NCI-H446 (cell line): ENCODE measurements around the gene SMYD3.

Source experiments
- DNase-seq, 2 experiments: peaks; one replicate each; lab custom pipeline; 2025; lab: John Stamatoyannopoulos, UW

SMYD3 gene

DNA sequence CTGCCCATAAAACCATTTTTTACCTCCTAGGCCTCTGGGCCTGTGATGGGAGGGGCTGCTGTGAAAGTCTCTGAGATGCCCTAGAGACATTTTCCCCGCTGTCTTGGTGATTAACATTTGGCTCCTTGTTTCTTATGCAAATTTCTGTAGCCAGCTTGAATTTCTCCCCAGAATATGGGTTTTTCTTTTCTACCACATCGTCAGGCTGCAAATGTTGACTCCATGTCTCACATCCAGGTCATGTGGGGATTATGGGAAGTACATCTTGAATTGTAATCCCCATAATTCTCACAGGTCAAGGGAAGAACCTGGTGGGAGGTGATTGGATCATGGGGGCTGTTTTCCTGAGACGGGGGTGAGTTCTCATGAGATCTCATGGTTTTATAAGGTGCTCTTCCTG lies 603.2 kb downstream of the SMYD3 start:
- no peak for DNase-seq

- DNase-seq, result no peak
These were observed 605.5 kb downstream of the SMYD3 start for GRCh38 chr1:245901565-245901964.

DNA sequence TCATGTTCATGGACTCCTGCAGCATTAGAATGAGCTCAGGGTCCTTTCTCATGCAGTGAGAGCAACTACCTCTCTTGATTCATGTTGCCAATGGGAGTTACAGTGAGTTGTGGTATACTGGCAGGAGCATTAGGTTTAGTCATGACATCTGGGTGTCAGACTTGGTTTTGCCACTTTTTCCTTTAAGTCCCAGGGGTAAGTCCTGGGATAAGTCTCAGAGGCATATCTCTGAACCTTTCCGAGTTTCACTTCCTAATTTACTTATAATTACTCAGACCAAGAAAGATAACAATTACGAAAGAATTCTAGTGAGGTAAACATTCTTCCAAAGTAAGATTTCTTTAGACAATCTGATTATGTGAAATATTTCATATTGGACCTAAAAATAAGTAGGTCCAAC lies 606.0 kb downstream of the SMYD3 start:
- no peak for DNase-seq

GRCh38 chr1:245898581-245898980 lies 608.5 kb downstream of the SMYD3 start:
- no peak for DNase-seq

- DNase-seq, result no peak
These were observed 610.8 kb downstream of the SMYD3 start for GRCh38 chr1:245896258-245896657.

DNA sequence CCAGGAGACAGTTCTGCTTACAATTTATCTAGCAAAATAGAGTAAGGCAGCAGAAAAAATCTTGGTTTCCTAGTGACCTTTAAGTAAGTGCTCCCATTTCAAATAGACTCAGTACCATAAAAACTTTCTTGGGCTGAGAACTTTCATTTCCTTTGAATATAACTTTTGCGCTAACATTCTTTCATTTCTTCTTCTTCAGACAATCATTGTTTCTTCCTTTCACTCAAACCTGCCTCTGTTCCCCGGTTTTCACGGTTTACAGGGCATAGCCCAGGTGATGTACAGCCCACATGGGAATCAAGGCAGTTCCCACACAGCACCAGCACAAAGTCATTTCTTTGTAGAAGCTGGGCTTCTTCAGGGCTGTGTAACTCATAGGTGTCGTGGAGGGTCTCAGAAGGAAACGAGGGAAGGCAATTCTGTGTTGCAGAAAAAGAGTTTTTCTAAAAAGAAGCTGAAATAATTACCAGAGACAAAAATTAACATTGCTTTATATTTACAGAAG lies 611.6 kb downstream of the SMYD3 start:
- DNase-seq, result no peak

GRCh38 chr1:245894843-245895242 lies 612.2 kb downstream of the SMYD3 start:
- DNase-seq, result no peak

GRCh38 chr1:245893025-245893424 lies 614.1 kb downstream of the SMYD3 start:
- no peak for DNase-seq

- no peak for DNase-seq
These were observed 618.3 kb downstream of the SMYD3 start for GRCh38 chr1:245888809-245889208.

DNA sequence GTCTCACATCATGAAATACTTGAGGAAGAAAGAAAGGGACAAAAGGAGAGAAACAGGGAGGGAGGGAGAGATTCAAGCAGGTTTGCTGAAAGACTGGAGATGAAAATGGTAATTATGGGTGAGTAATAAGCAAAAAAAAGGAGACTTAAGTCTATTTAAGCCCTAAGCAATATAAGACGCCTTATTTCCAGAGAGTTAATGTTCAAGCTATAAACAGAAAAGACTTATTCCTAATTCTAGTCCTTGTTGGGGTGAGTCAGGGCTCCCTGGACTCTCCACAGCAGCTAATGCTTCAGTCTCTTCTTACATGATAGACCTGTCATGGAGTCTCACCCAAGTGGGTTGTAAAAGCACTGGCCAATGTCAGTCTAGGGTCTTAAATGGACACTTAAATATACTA lies 619.2 kb downstream of the SMYD3 start:
- no peak for DNase-seq

DNA sequence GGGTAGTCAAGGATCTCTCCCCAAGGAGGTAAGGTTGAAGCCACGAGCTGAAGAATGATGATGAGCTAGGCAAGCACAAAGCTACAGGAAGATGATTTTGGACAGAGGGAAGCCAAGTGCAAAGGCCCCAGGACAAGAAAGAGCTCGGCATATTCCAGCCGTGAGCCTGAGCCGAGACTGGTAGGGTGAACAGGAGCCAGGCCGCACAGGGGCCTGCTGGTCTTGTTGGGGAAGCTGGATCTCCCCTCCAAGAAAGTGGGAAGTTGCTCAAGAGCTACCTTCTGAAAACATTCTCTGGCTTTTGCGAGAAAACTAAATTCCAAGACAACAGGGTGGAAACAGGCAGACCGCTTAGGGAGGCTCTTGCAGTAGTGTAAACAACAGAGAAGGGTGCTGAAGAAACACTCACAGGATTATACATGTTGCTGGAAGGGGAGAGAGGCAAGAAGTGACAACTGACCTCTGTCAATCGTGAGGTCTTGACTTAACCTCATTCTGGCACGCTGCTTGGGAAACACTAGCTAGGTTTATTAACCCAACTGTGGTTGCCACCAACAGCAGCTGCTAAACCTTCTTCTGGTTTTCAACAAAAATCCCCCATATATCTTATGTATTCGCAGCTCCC lies 625.2 kb downstream of the SMYD3 start:
- no peak for DNase-seq

DNA sequence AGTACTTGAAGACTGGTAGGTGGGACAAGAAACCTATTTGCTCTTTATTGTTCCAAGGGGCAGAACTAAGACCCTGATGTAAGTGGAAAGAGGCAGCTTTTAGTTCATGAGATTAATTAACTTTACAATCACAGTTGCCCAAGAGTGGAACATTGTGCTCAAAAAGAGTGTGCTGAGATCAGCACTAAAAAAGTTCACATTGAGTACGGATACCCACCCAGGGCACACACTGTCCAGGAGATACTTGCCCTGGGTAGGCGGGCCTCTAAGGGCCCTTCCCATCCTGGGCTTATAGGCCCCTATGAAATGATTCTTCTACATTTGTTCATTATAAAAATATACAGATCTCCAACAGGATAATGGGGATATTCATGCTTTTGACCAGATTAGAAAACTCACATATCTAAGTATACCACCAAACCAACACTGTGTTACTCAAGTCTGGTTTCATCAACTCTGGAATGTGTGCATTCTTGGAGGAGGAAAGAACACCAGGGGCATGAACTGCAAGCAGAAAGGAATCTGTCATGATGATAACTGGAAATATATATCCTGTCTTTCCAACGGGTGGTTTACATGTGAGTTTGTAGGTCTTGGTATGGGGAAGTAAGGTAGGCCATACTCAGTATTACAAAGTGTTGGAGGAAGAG lies 626.2 kb downstream of the SMYD3 start:
- DNase-seq, result no peak

GRCh38 chr1:245879091-245879490 lies 628.0 kb downstream of the SMYD3 start:
- DNase-seq, result no peak

DNA sequence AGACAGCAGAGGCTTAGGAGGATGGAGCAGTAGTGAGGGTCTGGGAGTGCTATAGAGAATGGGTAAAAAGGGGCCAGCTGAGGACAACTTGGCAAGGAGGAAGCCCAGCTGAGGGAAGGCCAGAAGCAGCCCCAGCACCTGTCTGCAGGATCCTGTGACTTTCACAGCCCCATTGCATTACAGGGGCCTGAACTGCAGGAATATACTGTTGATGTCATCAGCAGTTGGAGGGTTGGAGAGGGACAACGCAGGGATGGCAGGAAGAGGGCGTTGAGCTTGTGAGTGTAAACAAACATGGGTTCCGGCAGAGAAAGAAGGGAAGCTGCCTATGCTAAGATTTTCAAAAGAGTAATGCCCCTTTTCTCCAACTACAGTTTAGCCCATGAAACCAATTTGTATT lies 628.5 kb downstream of the SMYD3 start:
- DNase-seq, result no peak

DNA sequence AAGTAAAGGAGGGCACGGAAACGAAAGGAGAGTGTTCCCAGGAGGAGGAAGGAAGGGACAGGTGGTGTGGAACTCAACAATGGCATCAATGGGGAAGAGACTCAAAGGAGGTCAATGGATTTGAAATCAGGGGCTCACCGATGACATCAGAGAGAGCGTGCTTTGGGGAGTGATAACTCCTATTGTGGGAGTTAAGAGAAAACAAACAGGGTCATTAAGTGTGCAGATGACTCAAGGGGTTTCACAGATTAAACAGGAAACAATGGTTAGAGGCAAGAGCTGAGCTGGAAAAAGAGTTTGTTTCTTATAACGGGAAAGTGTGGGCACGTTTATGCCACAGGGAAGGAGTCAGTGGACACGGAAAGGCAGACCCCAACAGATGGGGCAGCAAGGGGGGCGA lies 629.1 kb downstream of the SMYD3 start:
- no peak for DNase-seq

- DNase-seq, result no peak
These were observed 630.5 kb downstream of the SMYD3 start for GRCh38 chr1:245876586-245876985.

DNA sequence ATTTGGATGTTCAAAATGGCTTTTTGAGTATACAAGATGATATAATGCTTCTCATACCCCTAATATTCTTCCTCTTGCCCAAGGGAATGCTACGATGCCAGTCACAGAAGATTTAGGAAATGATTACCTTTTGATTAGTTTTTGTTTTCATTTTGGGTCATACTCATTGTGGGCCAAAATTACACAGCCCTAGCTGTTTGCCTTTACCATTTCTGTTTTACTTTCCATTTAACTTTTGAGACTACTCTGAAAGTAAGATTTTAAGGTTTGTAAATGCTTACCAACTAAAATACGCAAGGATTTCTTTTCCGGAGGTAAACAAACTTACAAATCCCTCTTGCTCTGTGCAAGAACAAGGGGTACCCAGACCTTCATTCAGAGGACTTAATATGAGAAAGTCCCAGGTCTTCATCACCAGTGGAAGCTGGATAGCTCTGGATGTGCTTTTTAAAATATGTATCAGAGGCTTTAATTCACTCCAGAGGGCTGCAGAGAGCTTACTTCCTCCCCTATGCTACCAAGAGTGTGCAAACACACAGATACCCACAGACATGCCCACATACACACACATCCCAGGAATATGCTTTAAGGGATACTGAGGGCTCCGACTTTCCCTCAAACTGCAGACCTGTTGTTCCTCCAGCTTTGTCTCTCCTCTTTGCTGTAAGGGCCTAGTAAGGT lies 631.4 kb downstream of the SMYD3 start:
- DNase-seq, result no peak

DNA sequence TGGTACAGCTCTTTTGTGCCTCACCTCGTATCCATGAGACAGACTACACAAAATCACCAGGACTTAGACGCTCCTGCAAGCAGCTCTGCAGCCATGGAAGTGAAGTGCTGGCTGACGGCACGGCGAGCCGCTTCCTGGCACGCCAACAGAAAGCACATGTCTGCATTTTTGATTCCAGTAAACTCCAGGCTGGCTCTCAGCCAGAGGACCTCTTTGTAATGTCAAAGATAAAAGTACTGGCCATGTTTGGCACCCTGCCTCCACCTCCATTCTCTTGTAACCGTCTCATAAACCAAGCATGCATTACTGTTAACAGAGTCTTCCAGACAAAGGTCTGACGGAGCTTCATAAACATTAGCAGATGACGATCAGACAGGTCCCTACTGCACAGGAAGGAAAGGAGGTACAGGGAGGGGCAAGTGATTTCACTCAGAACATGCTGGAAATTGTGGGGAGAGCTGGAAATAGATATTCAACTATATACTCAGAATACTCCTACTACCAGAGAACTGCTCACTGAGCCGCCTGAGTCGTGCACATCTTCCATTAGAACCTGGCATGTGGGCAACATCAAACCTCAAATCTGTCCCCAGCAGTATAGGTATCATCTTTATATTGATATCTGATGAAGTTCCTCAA lies 632.0 kb downstream of the SMYD3 start:
- peak in 1 of 2 experiments; percentile 64 for DNase-seq

DNA sequence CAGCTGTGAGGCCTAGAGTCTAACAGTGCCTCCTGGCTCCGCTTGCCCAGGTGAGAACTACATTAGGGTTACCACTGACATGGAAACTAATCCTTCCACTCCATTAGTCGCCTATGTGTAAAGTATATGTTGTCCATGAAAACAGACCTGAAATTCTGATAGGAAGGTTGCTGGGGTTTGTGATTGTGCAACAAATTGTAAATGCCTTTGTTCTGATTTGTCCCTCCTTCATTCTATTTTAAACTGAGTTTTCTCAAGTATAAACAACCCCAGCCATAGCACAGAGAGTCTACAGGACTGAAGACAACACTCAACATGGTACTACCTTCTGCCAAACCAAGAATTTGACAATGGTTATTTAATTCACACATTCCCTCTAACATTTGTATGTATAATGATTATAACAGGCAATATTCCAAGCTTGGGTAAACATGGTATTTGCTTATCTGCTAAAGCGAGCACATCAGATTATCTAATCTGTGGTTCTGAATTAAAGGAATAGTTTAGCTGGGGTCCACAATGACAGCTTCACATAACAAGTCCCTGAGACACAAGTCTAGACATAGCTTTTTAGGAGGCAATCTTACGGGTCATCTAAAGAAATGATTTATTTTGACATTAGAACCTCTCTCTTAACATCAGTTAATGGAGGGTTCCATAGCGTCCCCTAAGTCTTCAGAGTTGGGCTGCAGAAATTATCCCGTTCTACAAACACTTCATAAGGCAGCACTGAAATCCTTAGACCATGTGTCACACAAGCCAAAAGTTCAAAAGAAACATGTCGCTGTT lies 633.0 kb downstream of the SMYD3 start:
- DNase-seq, result no peak

DNA sequence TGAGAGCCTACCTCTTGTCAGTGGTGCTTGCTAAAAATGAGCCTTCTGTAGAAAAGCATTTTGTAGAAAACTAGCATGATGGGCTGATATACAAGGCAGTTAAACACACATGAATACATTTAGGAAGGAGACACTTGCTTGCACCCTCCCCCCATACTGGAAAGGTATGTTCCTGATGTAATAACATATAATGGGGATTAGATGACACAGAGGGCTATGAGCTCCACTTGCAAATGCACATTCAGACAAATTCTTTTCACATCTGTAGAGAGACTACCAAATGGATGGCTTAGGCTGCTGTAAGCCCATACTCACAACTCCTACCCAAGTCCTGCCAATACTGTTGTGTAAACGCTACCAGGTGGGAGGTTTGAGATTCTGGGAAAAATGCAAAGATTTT lies 634.0 kb downstream of the SMYD3 start:
- DNase-seq, result no peak

GRCh38 chr1:245872475-245872874 lies 634.6 kb downstream of the SMYD3 start:
- DNase-seq, result no peak

DNA sequence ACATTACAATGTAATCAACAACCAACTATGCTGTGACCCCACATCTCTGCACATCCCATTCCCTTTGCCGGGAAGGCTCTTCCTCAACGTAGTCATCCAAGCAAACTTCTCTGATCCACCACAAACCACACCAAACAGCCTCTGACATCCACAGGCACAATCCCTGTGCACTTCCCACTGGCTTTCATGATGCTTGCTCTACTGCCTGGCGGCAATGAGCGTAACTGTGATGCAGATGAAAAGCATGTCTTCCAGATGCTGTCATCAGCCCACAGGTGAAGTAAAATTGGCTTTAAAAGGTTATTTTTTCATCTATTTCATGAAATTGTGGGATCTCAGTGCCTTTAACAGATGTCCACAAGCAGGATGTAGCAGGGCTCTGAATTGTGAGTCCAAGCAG lies 635.2 kb downstream of the SMYD3 start:
- DNase-seq, result no peak
